ENCODE results near the gene PCNT. TPM values are rescaled to one million over a fixed set of nuclear protein-coding genes. Genes with fewer than 3 reads are reported as not detected.

The PCNT gene
- total RNA-seq, 1 donor from 2014 or later: 11.1 TPM

DNA sequence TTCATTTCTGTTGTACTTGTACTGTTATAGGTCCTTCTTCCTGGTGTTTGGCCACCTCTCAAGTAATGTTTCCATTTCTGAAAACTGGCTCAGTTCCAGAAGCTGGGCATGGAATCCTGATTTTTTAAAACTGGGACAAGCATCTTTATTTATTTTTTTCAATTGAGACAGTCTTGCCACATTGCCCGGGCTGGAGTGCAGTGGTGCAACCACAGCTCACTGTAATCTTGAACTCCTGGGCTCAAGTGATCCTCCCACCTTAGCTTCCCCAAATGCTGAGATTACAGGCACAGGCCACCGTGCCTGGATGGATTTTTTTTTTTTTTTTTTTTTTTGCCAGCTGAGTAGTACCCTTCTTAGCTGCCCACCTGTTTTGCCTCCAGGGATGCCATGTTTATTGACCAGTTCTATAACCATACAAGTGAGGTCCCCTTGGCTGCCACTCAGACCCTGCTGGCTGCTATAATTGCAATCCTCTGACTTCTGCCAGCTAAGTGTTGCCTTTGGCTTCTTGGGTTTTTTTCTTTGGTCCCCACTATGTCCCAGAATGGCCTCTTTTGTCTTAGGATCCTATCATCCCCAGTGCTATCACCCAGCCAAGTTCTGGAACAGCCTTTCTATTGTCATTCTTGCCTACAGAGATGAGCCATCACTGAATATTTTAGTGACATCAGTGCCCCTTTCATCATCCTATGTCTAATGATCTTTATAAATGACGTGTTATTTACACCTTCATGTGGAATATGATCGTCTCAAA lies 130.9 kb downstream of the PCNT start:
- DNase-seq (ENCODE audit: low read depth) (no peak), FAIRE-seq (no peak)
- no peak for TF ChIP-seq CTCF (IDR thresholded peaks at IDR 0.05; ENCODE audit: insufficient read depth, low read length, severe bottlenecking)
- H3K36me3 ChIP-seq (ENCODE audit: control insufficient read depth, insufficient read depth, low read length): no peaks in the 10 kb centered on the region
- no peaks in the 10 kb centered on the region for H3K27me3 ChIP-seq (ENCODE audit: control insufficient read depth, insufficient read depth, low read length)
- no peak overlapping the region for H3K4me3 ChIP-seq (ENCODE audit: low read depth, low read length)

- no peak overlapping the region for H3K4me3 ChIP-seq (ENCODE audit: low read depth, low read length)
- TF ChIP-seq CTCF (IDR thresholded peaks at IDR 0.05; ENCODE audit: insufficient read depth, low read length, severe bottlenecking): no peak
- H3K36me3 ChIP-seq (ENCODE audit: control insufficient read depth, insufficient read depth, low read length): no peaks in the 10 kb centered on the region
- DNase-seq (ENCODE audit: low read depth) (peak; percentile 82), FAIRE-seq (no peak)
- no peaks in the 10 kb centered on the region for H3K27me3 ChIP-seq (ENCODE audit: control insufficient read depth, insufficient read depth, low read length)
These were observed 131.8 kb downstream of the PCNT start for GRCh38 chr21:46455575-46456385.

DNA sequence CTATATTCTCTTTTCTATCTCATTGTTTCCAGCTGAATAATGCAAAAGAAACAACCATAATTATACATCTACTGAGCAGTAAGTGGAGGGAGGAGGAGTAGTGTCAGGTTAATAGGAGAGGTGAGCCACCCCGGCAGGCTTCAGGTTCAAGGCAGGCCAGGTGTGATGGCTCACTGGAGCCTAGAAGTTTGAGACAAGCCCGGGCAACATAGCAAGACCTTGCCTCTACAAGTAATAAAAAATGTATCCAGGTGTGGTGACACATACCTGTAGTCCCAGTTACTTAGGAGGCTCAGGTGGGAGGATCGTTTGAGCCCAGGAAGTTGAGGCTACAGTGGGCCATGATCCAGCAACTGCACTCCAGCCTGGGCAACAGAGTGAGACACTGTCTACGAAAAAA lies 132.8 kb downstream of the PCNT start:
- peak; percentile 83 for DNase-seq (ENCODE audit: low read depth)
- FAIRE-seq: no peak
- no peaks in the 10 kb centered on the region for H3K36me3 ChIP-seq (ENCODE audit: control insufficient read depth, insufficient read depth, low read length)
- no peak for TF ChIP-seq CTCF (IDR thresholded peaks at IDR 0.05; ENCODE audit: insufficient read depth, low read length, severe bottlenecking)
- H3K4me3 ChIP-seq (ENCODE audit: low read depth, low read length): no peak overlapping the region
- H3K27me3 ChIP-seq (ENCODE audit: control insufficient read depth, insufficient read depth, low read length): no peaks in the 10 kb centered on the region

- H3K4me3 ChIP-seq (ENCODE audit: low read depth, low read length): peak overlapping the region; percentile 90
- H3K27me3 ChIP-seq (ENCODE audit: control insufficient read depth, insufficient read depth, low read length): no peaks in the 10 kb centered on the region
- TF ChIP-seq CTCF (IDR thresholded peaks at IDR 0.05; ENCODE audit: insufficient read depth, low read length, severe bottlenecking): no peak
- peaks cover 2% of the 10 kb centered on the region for H3K36me3 ChIP-seq (ENCODE audit: control insufficient read depth, insufficient read depth, low read length)
- FAIRE-seq: no peak
- DNase-seq (ENCODE audit: low read depth): peak; percentile 28
These were observed 133.9 kb downstream of the PCNT start for GRCh38 chr21:46457801-46458314.

DNA sequence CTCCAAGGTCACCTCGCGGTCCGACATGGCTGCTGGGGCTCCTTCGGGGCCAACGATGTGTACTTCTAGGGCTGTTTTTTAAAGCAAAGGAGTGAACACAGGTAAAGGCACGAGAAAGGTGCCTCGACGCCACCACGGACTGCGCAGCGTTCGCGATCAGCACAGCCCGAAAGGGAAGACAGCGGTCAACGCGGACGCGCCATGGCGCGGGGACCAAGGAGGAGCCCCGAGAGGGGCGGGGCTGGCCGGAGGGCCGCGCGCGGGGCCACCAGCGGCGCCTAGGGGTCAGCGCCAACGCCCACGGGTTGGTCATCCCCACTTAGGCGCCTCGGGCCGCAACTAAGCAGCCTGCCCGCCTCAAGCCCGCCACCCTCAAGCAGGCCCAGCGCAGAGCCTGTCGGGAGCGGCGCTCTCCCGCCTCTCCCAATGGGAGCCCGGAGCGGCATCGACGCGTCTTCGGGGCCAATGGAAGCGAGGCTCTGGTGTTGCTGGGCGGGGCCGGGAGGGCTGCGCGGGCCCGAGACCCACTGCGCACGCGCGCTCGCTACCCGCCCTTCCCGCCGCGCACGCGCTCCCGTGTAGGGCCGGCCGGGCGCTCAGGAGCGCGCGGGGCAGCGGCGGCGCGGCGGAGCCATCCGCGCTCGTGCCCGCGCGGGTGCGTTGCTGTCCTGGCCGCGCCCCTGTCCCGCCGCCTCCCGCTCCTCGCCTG lies 134.5 kb downstream of the PCNT start, which contains the start of gene DIP2A:
Gene DIP2A, plus strand, starts transcription at position 577 of the 709 bp plus-strand sequence. CDS start 241 bp downstream, outside the sequence.
- Histone ChIP-seq H3K4me3 (ENCODE audit: low read depth, low read length) (peak within 1 kb of the TSS; percentile 90), H3K27me3 (ENCODE audit: control insufficient read depth, insufficient read depth, low read length) (no peaks in the 10 kb centered on the region), H3K36me3 (ENCODE audit: control insufficient read depth, insufficient read depth, low read length) (peaks cover 2% of the 10 kb centered on the region)
- DNase-seq (ENCODE audit: low read depth) (peak; percentile 87), FAIRE-seq (no peak)
- no peak for TF ChIP-seq CTCF (IDR thresholded peaks at IDR 0.05; ENCODE audit: insufficient read depth, low read length, severe bottlenecking)
